Measurements from ENCODE around the gene PIGR.

DNA sequence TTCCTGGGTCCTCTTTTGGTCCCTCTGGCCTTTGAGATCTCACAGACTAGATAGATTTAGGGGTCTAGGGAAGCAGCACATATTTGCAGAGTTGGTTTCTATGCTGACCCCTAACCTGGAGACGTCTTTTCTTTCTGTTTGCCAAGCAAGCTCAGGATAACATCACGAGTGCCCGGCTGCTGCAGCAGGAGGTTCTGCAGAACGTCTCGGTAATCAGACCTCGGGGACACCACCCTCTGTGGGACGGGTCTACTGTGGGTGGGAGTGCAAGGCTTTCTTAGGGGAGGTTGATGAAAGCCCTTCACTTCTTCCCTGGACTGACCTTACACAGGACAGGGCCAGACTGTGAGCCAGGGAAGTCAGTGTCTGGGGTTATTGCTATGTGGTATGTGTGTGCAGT lies 46.1 kb downstream of the PIGR start:
- TF ChIP-seq JUNB (IDR thresholded peaks at IDR 0.05) (no peak), POLR2AphosphoS5 (IDR thresholded peaks at IDR 0.05; ENCODE audit: low read length) (no peak)
- TF ChIP-seq, protein P1, sequence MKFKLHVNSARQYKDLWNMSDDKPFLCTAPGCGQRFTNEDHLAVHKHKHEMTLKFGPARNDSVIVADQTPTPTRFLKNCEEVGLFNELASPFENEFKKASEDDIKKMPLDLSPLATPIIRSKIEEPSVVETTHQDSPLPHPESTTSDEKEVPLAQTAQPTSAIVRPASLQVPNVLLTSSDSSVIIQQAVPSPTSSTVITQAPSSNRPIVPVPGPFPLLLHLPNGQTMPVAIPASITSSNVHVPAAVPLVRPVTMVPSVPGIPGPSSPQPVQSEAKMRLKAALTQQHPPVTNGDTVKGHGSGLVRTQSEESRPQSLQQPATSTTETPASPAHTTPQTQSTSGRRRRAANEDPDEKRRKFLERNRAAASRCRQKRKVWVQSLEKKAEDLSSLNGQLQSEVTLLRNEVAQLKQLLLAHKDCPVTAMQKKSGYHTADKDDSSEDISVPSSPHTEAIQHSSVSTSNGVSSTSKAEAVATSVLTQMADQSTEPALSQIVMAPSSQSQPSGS (IDR thresholded peaks at IDR 0.05; ENCODE audit: low read length): no peak
- TF ChIP-seq, protein P2, sequence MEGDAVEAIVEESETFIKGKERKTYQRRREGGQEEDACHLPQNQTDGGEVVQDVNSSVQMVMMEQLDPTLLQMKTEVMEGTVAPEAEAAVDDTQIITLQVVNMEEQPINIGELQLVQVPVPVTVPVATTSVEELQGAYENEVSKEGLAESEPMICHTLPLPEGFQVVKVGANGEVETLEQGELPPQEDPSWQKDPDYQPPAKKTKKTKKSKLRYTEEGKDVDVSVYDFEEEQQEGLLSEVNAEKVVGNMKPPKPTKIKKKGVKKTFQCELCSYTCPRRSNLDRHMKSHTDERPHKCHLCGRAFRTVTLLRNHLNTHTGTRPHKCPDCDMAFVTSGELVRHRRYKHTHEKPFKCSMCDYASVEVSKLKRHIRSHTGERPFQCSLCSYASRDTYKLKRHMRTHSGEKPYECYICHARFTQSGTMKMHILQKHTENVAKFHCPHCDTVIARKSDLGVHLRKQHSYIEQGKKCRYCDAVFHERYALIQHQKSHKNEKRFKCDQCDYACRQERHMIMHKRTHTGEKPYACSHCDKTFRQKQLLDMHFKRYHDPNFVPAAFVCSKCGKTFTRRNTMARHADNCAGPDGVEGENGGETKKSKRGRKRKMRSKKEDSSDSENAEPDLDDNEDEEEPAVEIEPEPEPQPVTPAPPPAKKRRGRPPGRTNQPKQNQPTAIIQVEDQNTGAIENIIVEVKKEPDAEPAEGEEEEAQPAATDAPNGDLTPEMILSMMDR (IDR thresholded peaks at IDR 0.05 in 2 of 3, conservative IDR thresholded peaks at IDR 0.05 in 1 of 3; ENCODE audit: control insufficient read depth in 2 of 3, extremely low read depth in 1 of 3, insufficient read depth in 1 of 3, low read depth in 3 of 3, low read length in 3 of 3): no peak
- TF ChIP-seq, protein P3, sequence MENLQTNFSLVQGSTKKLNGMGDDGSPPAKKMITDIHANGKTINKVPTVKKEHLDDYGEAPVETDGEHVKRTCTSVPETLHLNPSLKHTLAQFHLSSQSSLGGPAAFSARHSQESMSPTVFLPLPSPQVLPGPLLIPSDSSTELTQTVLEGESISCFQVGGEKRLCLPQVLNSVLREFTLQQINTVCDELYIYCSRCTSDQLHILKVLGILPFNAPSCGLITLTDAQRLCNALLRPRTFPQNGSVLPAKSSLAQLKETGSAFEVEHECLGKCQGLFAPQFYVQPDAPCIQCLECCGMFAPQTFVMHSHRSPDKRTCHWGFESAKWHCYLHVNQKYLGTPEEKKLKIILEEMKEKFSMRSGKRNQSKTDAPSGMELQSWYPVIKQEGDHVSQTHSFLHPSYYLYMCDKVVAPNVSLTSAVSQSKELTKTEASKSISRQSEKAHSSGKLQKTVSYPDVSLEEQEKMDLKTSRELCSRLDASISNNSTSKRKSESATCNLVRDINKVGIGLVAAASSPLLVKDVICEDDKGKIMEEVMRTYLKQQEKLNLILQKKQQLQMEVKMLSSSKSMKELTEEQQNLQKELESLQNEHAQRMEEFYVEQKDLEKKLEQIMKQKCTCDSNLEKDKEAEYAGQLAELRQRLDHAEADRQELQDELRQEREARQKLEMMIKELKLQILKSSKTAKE (IDR thresholded peaks at IDR 0.05; ENCODE audit: low read depth, poor library complexity, severe bottlenecking): no peak
